HG02571 (cell line): Measurements from ENCODE around the gene NOS1AP.

Experiments used
- ATAC-seq: cut with Tn5 transposase; IDR thresholded peaks from one replicate; pipeline ENCODE4 v1.9.1; 2021; ENCODE audit warnings: mild to moderate bottlenecking, moderate library complexity; ENCODE audit not compliant: unreplicated experiment

The NOS1AP gene

GRCh38 chr1:162214202-162214601, 144.7 kb downstream of the NOS1AP start:
- no peak for ATAC-seq

- no peak for ATAC-seq
These were observed 146.4 kb downstream of the NOS1AP start for GRCh38 chr1:162215902-162216301.

GRCh38 chr1:162216604-162217003, 147.1 kb downstream of the NOS1AP start:
- ATAC-seq = no peak

GRCh38 chr1:162217706-162218105, 148.2 kb downstream of the NOS1AP start:
- no peak for ATAC-seq

- no peak for ATAC-seq
These were observed 149.1 kb downstream of the NOS1AP start for GRCh38 chr1:162218546-162218945.

- no peak for ATAC-seq
These were observed 149.5 kb downstream of the NOS1AP start for GRCh38 chr1:162218975-162219374.

GRCh38 chr1:162219461-162219860, 150.0 kb downstream of the NOS1AP start:
- ATAC-seq = no peak

GRCh38 chr1:162220009-162220539, 150.6 kb downstream of the NOS1AP start:
- no peak for ATAC-seq

GRCh38 chr1:162222014-162222413, 152.5 kb downstream of the NOS1AP start:
- ATAC-seq = no peak

GRCh38 chr1:162222730-162223129, 153.2 kb downstream of the NOS1AP start:
- no peak for ATAC-seq

GRCh38 chr1:162223488-162223887, 154.0 kb downstream of the NOS1AP start:
- ATAC-seq = no peak

- ATAC-seq = no peak
These were observed 154.8 kb downstream of the NOS1AP start for GRCh38 chr1:162224267-162224666.

GRCh38 chr1:162228586-162228985, 159.1 kb downstream of the NOS1AP start:
- no peak for ATAC-seq

- ATAC-seq = no peak
These were observed 160.1 kb downstream of the NOS1AP start for GRCh38 chr1:162229549-162229948.

- no peak for ATAC-seq
These were observed 160.6 kb downstream of the NOS1AP start for GRCh38 chr1:162230096-162230495.

GRCh38 chr1:162230517-162230916, 161.0 kb downstream of the NOS1AP start:
- no peak for ATAC-seq

GRCh38 chr1:162232034-162232711, 162.7 kb downstream of the NOS1AP start:
- no peak for ATAC-seq

GRCh38 chr1:162233066-162233465, 163.6 kb downstream of the NOS1AP start:
- no peak for ATAC-seq

GRCh38 chr1:162233937-162234336, 164.4 kb downstream of the NOS1AP start:
- ATAC-seq = no peak

- no peak for ATAC-seq
These were observed 165.1 kb downstream of the NOS1AP start for GRCh38 chr1:162234571-162234970.

- ATAC-seq = no peak
These were observed 165.8 kb downstream of the NOS1AP start for GRCh38 chr1:162235241-162235800.

- ATAC-seq = no peak
These were observed 166.7 kb downstream of the NOS1AP start for GRCh38 chr1:162236201-162236600.

- no peak for ATAC-seq
These were observed 167.1 kb downstream of the NOS1AP start for GRCh38 chr1:162236618-162237017.
